ENCODE measurements around the gene CCSER1.

DNA sequence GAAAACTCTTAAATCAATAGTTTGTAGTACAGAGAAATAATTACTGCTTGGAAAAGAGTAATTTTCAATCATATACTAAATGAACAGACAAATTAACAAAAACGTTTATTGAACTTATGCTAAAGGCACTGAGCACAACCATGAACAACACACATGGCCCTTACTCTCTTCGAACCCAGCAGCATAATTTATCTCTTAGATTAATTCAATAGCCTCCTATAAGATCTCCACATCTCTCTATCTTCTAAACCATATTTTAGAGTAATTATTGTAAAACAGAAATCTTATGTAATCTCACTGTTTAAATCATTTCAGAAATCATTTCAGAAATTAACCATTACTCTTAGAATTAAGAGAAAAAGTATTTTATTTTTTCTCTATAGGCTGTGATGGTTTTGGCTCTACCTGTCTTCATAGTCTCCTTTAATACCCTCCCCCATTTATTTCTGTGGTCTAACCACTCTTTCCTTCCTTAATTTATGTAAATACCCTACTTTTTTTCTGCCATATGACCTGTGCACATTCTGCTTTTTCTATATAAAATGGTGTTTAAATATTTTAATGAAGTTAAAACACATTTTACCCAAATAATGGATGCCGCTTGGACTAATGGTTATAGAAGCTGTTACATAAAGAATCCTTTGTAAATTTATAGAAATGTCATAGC lies 218.5 kb downstream of the CCSER1 start:
- TF ChIP-seq, protein P1, sequence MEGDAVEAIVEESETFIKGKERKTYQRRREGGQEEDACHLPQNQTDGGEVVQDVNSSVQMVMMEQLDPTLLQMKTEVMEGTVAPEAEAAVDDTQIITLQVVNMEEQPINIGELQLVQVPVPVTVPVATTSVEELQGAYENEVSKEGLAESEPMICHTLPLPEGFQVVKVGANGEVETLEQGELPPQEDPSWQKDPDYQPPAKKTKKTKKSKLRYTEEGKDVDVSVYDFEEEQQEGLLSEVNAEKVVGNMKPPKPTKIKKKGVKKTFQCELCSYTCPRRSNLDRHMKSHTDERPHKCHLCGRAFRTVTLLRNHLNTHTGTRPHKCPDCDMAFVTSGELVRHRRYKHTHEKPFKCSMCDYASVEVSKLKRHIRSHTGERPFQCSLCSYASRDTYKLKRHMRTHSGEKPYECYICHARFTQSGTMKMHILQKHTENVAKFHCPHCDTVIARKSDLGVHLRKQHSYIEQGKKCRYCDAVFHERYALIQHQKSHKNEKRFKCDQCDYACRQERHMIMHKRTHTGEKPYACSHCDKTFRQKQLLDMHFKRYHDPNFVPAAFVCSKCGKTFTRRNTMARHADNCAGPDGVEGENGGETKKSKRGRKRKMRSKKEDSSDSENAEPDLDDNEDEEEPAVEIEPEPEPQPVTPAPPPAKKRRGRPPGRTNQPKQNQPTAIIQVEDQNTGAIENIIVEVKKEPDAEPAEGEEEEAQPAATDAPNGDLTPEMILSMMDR (conservative IDR thresholded peaks at IDR 0.05): no peak
- TF ChIP-seq EZH2 (IDR thresholded peaks at IDR 0.05; ENCODE audit: low read depth): no peak

Measured in PC-9 (cell line).